CD4-positive, CD25-positive, alpha-beta regulatory T cell (primary cell): ENCODE measurements around the gene EPHB6. TPM values are rescaled to one million over a fixed set of nuclear protein-coding genes. Genes with fewer than 3 reads are reported as not detected.
A peak's percentile ranks its signal among the peaks of the same experiment; 100 is the strongest.

ENCODE experiments used
- ATAC-seq, 2 donors: fragments of 150-1000 bp; cut with Tn5 transposase; one replicate each; pipeline ENCODE4 v1.10.0; 2021; ENCODE audit warnings: low read depth in 2 of 2, moderate number of reproducible peaks in 2 of 2, moderate library complexity in 1 of 2
- DNase-seq, 3 donors: peaks; one replicate each; pipeline versions ENCODE4 v3.0.0 to v3.0.0-alpha.2; 2012 to 2022; ENCODE audit warnings: mixed read lengths in 1 of 3
- H3K27ac ChIP-seq: one replicate; pipeline ENCODE4 v1.7.0; 2013; ENCODE audit warnings: mild to moderate bottlenecking, low read length; ENCODE audit not compliant: insufficient read depth, poor library complexity, severe bottlenecking
- H3K27me3 ChIP-seq: one replicate; pipeline ENCODE4 v1.7.0; 2013; ENCODE audit warnings: low read length; ENCODE audit not compliant: control insufficient read depth, insufficient read depth
- H3K36me3 ChIP-seq: one replicate; pipeline ENCODE4 v1.7.0; 2013; ENCODE audit warnings: mild to moderate bottlenecking, low read length, moderate library complexity; ENCODE audit not compliant: control insufficient read depth, insufficient read depth
- H3K4me1 ChIP-seq: 2 replicates; pipeline ENCODE4 v1.7.0; 2013; ENCODE audit warnings: mild to moderate bottlenecking, low read length; ENCODE audit not compliant: insufficient read depth, control insufficient read depth, poor library complexity, severe bottlenecking
- H3K4me3 ChIP-seq: one replicate; pipeline ENCODE4 v1.7.0; 2013; ENCODE audit warnings: low read depth, mild to moderate bottlenecking, low read length, moderate library complexity
- H3K9me3 ChIP-seq, 2 experiments: 1 replicate in 1 of 2; 2 replicates in 1 of 2; pipeline ENCODE4 v1.7.0; 2013; ENCODE audit warnings: low read length in 2 of 2, mild to moderate bottlenecking in 1 of 2, moderate library complexity in 1 of 2; ENCODE audit not compliant: control insufficient read depth in 2 of 2
- H3K27ac Mint-ChIP-seq, 3 donors: one replicate each; pipeline ENCODE4 v1.8.0; 2020 to 2022; ENCODE audit warnings: mild to moderate bottlenecking in 3 of 3, mixed read lengths in 3 of 3, moderate library complexity in 2 of 3
- H3K27me3 Mint-ChIP-seq: one replicate; pipeline ENCODE4 v1.8.0; 2022; ENCODE audit warnings: mild to moderate bottlenecking, mixed read lengths
- H3K36me3 Mint-ChIP-seq: one replicate; pipeline ENCODE4 v1.8.0; 2020; ENCODE audit warnings: mixed read lengths
- H3K4me1 Mint-ChIP-seq, 4 donors: one replicate each; pipeline ENCODE4 v1.8.0; 2020 to 2022; ENCODE audit warnings: mixed read lengths in 4 of 4, mild to moderate bottlenecking in 1 of 4
- H3K4me3 Mint-ChIP-seq, 4 donors: one replicate each; pipeline ENCODE4 v1.8.0; 2020 to 2022; ENCODE audit warnings: mild to moderate bottlenecking in 4 of 4, mixed read lengths in 4 of 4, moderate library complexity in 3 of 4
- H3K9me3 Mint-ChIP-seq, 7 donors: one replicate each; pipeline ENCODE4 v1.8.0; 2020 to 2022; ENCODE audit warnings: mixed read lengths in 7 of 7, mild to moderate bottlenecking in 3 of 7, moderate library complexity in 2 of 7
- polyA plus RNA-seq, 4 donors: library from polyadenylated mRNA; unstranded; fragments of 300-500 nt; fragmentation: Illumina TruSeq; gene quantifications; one replicate each; pipeline ENCODE4 v1.2.3, GENCODE V29; 2021
- total RNA-seq: library from RNA; stranded (reverse); gene quantifications from one replicate; pipeline ENCODE4 v1.2.3, GENCODE V29; 2022

EPHB6 gene
- total and polyA plus RNA-seq, 5 donors from 2014 or later: 22.4 to 58.0 (median 29.7) TPM

- H3K27me3 Mint-ChIP-seq: peaks cover 12% of the 10 kb centered on the region
- H3K36me3 Mint-ChIP-seq: no peaks in the 10 kb centered on the region
- no peak overlapping the region for H3K4me3 Mint-ChIP-seq
- Histone ChIP-seq H3K4me3 (no peak overlapping the region), H3K27ac (no peak overlapping the region), H3K9me3 (no peaks in the 10 kb centered on the region), H3K36me3 (no peaks in the 10 kb centered on the region), H3K27me3 (peaks cover 3% of the 10 kb centered on the region), H3K4me1 (peaks cover 3% of the 10 kb centered on the region)
- peaks cover 0 to 4% (median 2%) of the 10 kb centered on the region in 4 donors for H3K4me1 Mint-ChIP-seq
- DNase-seq (no peak), ATAC-seq (no peak)
- peaks cover 0 to 2% (median 0%) of the 10 kb centered on the region in 7 donors for H3K9me3 Mint-ChIP-seq
- peak overlapping the region in 1 of 3 donors; percentile 52 for H3K27ac Mint-ChIP-seq
These were observed 22.4 kb downstream of the EPHB6 start for GRCh38 chr7:142876991-142877910.

GRCh38 chr7:142878315-142878714, 23.4 kb downstream of the EPHB6 start:
- H3K36me3 Mint-ChIP-seq: no peaks in the 10 kb centered on the region
- H3K4me1 Mint-ChIP-seq: peaks cover 0 to 4% (median 2%) of the 10 kb centered on the region in 4 donors

GRCh38 chr7:142879060-142879459, 24.2 kb downstream of the EPHB6 start:
- Histone ChIP-seq H3K9me3 (no peaks in the 10 kb centered on the region), H3K36me3 (no peaks in the 10 kb centered on the region), H3K4me3 (no peak overlapping the region), H3K27me3 (peaks cover 3% of the 10 kb centered on the region), H3K4me1 (peaks cover 3% of the 10 kb centered on the region), H3K27ac (no peak overlapping the region)
- H3K27ac Mint-ChIP-seq: no peak overlapping the region
- peaks cover 0 to 4% (median 2%) of the 10 kb centered on the region in 4 donors for H3K4me1 Mint-ChIP-seq
- no peaks in the 10 kb centered on the region for H3K36me3 Mint-ChIP-seq
- H3K9me3 Mint-ChIP-seq: peaks cover 0 to 2% (median 0%) of the 10 kb centered on the region in 7 donors
- H3K27me3 Mint-ChIP-seq: peaks cover 12% of the 10 kb centered on the region
- DNase-seq (no peak), ATAC-seq (no peak)
- H3K4me3 Mint-ChIP-seq: no peak overlapping the region

More at GRCh38 chr7:142878315-142878714, 23.4 kb downstream of the EPHB6 start:
- Mint-ChIP-seq H3K9me3 (peaks cover 0 to 2% (median 0%) of the 10 kb centered on the region in 7 donors), H3K27me3 (peaks cover 12% of the 10 kb centered on the region), H3K27ac (no peak overlapping the region), H3K4me3 (no peak overlapping the region)
- H3K4me1 ChIP-seq: peaks cover 3% of the 10 kb centered on the region
- DNase-seq (no peak), ATAC-seq (no peak)
- H3K27ac ChIP-seq: no peak overlapping the region
- peaks cover 3% of the 10 kb centered on the region for H3K27me3 ChIP-seq
- H3K36me3 ChIP-seq: no peaks in the 10 kb centered on the region
- H3K4me3 ChIP-seq: no peak overlapping the region
- no peaks in the 10 kb centered on the region for H3K9me3 ChIP-seq

GRCh38 chr7:142880876-142881505, 26.1 kb downstream of the EPHB6 start:
- H3K4me3 Mint-ChIP-seq: no peak overlapping the region
- peaks cover 8% of the 10 kb centered on the region for H3K27me3 Mint-ChIP-seq
- no peak overlapping the region for H3K4me3 ChIP-seq
- DNase-seq (peak; percentile 30 to 63 (median 57)), ATAC-seq (peak; percentile 56 to 63)
- no peaks in the 10 kb centered on the region for H3K9me3 Mint-ChIP-seq
- H3K27me3 ChIP-seq: peaks cover 3% of the 10 kb centered on the region
- no peaks in the 10 kb centered on the region for H3K9me3 ChIP-seq
- H3K36me3 ChIP-seq: no peaks in the 10 kb centered on the region
- peaks cover 0 to 4% (median 2%) of the 10 kb centered on the region in 4 donors for H3K4me1 Mint-ChIP-seq
- H3K4me1 ChIP-seq: peaks cover 3% of the 10 kb centered on the region
- H3K27ac ChIP-seq: no peak overlapping the region
- no peaks in the 10 kb centered on the region for H3K36me3 Mint-ChIP-seq
- no peak overlapping the region for H3K27ac Mint-ChIP-seq

GRCh38 chr7:142881586-142882337, 26.9 kb downstream of the EPHB6 start:
- no peak overlapping the region for H3K4me3 Mint-ChIP-seq
- no peaks in the 10 kb centered on the region for H3K9me3 Mint-ChIP-seq
- no peak for DNase-seq
- no peak overlapping the region for H3K27ac Mint-ChIP-seq
- peaks cover 0 to 4% (median 2%) of the 10 kb centered on the region in 4 donors for H3K4me1 Mint-ChIP-seq
- H3K36me3 ChIP-seq: no peaks in the 10 kb centered on the region
- H3K4me3 ChIP-seq: no peak overlapping the region
- H3K9me3 ChIP-seq: no peaks in the 10 kb centered on the region
- no peak for ATAC-seq
- H3K36me3 Mint-ChIP-seq: no peaks in the 10 kb centered on the region
- peaks cover 8% of the 10 kb centered on the region for H3K27me3 Mint-ChIP-seq
- H3K27me3 ChIP-seq: peaks cover 3% of the 10 kb centered on the region
- peaks cover 3% of the 10 kb centered on the region for H3K4me1 ChIP-seq
- no peak overlapping the region for H3K27ac ChIP-seq

GRCh38 chr7:142882338-142882678, 27.4 kb downstream of the EPHB6 start:
- ATAC-seq (no peak), DNase-seq (no peak)
- peaks cover 3% of the 10 kb centered on the region for H3K4me1 ChIP-seq
- no peak overlapping the region for H3K27ac Mint-ChIP-seq
- no peak overlapping the region for H3K4me3 Mint-ChIP-seq
- peaks cover 0 to 1% (median 0%) of the 10 kb centered on the region in 7 donors for H3K9me3 Mint-ChIP-seq
- no peak overlapping the region for H3K27ac ChIP-seq
- no peaks in the 10 kb centered on the region for H3K36me3 ChIP-seq
- H3K4me1 Mint-ChIP-seq: peaks cover 0 to 4% (median 2%) of the 10 kb centered on the region in 4 donors
- H3K27me3 ChIP-seq: peaks cover 3% of the 10 kb centered on the region
- H3K4me3 ChIP-seq: no peak overlapping the region
- H3K36me3 Mint-ChIP-seq: no peaks in the 10 kb centered on the region
- H3K9me3 ChIP-seq: no peaks in the 10 kb centered on the region
- H3K27me3 Mint-ChIP-seq: peaks cover 8% of the 10 kb centered on the region

GRCh38 chr7:142883145-142883544, 28.3 kb downstream of the EPHB6 start:
- peaks cover 3% of the 10 kb centered on the region for H3K27me3 ChIP-seq
- H3K4me1 ChIP-seq: peaks cover 3% of the 10 kb centered on the region
- no peaks in the 10 kb centered on the region for H3K9me3 ChIP-seq
- no peak overlapping the region for H3K27ac ChIP-seq
- no peak overlapping the region for H3K4me3 ChIP-seq
- Mint-ChIP-seq H3K27me3 (peaks cover 8% of the 10 kb centered on the region), H3K36me3 (no peaks in the 10 kb centered on the region), H3K9me3 (peaks cover 0 to 2% (median 0%) of the 10 kb centered on the region in 7 donors), H3K27ac (no peak overlapping the region), H3K4me1 (peaks cover 0 to 4% (median 2%) of the 10 kb centered on the region in 4 donors), H3K4me3 (no peak overlapping the region)
- no peaks in the 10 kb centered on the region for H3K36me3 ChIP-seq
- no peak for DNase-seq
- no peak for ATAC-seq
